Ishikawa (cell line): ENCODE data around the gene RAN.

ENCODE experiments used
- CEBPB ChIP-seq: IDR thresholded peaks from 2 replicates; pipeline ENCODE4 v1.6.1; 2012
- CREB1 ChIP-seq: IDR thresholded peaks from 2 replicates; pipeline ENCODE4 v1.6.1; 2012; ENCODE audit warnings: low read depth
- EGR1 ChIP-seq: IDR thresholded peaks from 2 replicates; pipeline ENCODE4 v1.6.1; 2012
- EP300 ChIP-seq: IDR thresholded peaks from 2 replicates; pipeline ENCODE4 v1.6.1; 2012; ENCODE audit warnings: borderline replicate concordance
- FOXM1 ChIP-seq: IDR thresholded peaks from 2 replicates; pipeline ENCODE4 v1.6.1; 2012; ENCODE audit warnings: low read depth, borderline replicate concordance
- MAX ChIP-seq: IDR thresholded peaks from 2 replicates; pipeline ENCODE4 v1.6.1; 2012
- NFIC ChIP-seq: IDR thresholded peaks from 2 replicates; pipeline ENCODE4 v1.6.1; 2012
- RAD21 ChIP-seq: IDR thresholded peaks from 2 replicates; pipeline ENCODE4 v1.6.1; 2012; ENCODE audit warnings: low read depth
- REST ChIP-seq: IDR thresholded peaks from 2 replicates; pipeline ENCODE4 v1.6.1; 2012; ENCODE audit warnings: low read depth, mild to moderate bottlenecking
- TAF1 ChIP-seq: IDR thresholded peaks from 2 replicates; pipeline ENCODE4 v1.6.1; 2012; ENCODE audit warnings: low read depth, mild to moderate bottlenecking
- TCF12 ChIP-seq: IDR thresholded peaks from 2 replicates; pipeline ENCODE4 v1.6.1; 2012; ENCODE audit warnings: low read depth
- TEAD4 ChIP-seq: IDR thresholded peaks from 2 replicates; pipeline ENCODE4 v1.6.1; 2012
- USF1 ChIP-seq: IDR thresholded peaks from 2 replicates; pipeline ENCODE4 v1.6.1; 2012
- YY1 ChIP-seq: IDR thresholded peaks from 2 replicates; pipeline ENCODE4 v1.6.1; 2012; ENCODE audit warnings: low read depth
- ZBTB7A ChIP-seq: IDR thresholded peaks from 2 replicates; pipeline ENCODE4 v1.6.1; 2012; ENCODE audit warnings: low read depth

The RAN gene

GRCh38 chr12:130876297-130876696 lies 4.4 kb downstream of the RAN start:
- TF ChIP-seq ZBTB7A (no peak), EGR1 (no peak), RAD21 (no peak), YY1 (no peak)

- TF ChIP-seq RAD21 (no peak), EGR1 (no peak), EP300 (no peak), CEBPB (no peak), TAF1 (no peak), YY1 (no peak), MAX (no peak), REST (no peak), FOXM1 (no peak), TCF12 (no peak), NFIC (no peak), ZBTB7A (no peak), TEAD4 (no peak), USF1 (no peak)
These were observed 4.9 kb downstream of the RAN start for GRCh38 chr12:130876758-130877157.

GRCh38 chr12:130877333-130877732 lies 5.5 kb downstream of the RAN start:
- TF ChIP-seq CREB1 (no peak), EP300 (no peak), USF1 (no peak), TAF1 (no peak)

- TF ChIP-seq EP300 (no peak), USF1 (no peak), EGR1 (no peak), ZBTB7A (no peak), TCF12 (no peak), CREB1 (no peak), REST (no peak), NFIC (no peak), FOXM1 (no peak), TEAD4 (no peak), YY1 (no peak), TAF1 (no peak), CEBPB (no peak), MAX (no peak)
These were observed 6.6 kb downstream of the RAN start for GRCh38 chr12:130878193-130879185.

- TF ChIP-seq RAD21 (no peak), FOXM1 (no peak), CREB1 (no peak), REST (no peak), EGR1 (no peak), NFIC (no peak), USF1 (no peak), TAF1 (no peak), CEBPB (no peak), TCF12 (no peak), TEAD4 (no peak), EP300 (no peak), YY1 (no peak), ZBTB7A (no peak), MAX (no peak)
These were observed 7.4 kb downstream of the RAN start for GRCh38 chr12:130879212-130879686.
